Right lobe of liver (tissue), 4 donors: ENCODE measurements around the gene TRMT5.

ENCODE experiments used
- POLR2A ChIP-seq: fragments of 450-650 bp; IDR thresholded peaks from one replicate; pipeline ENCODE4 v1.6.1; 2017; ENCODE audit warnings: antibody characterized with exemption, mild to moderate bottlenecking
- TF ChIP-seq, protein P1 (sequence below), 4 donors: fragments of 200-600 bp in 3 of 4; fragments of 450-650 bp in 1 of 4; IDR thresholded peaks; one replicate each; pipeline versions ENCODE4 v1.5.1 to v1.8.0; 2016 to 2022; ENCODE audit warnings: antibody characterized with exemption in 4 of 4, mild to moderate bottlenecking in 2 of 4
- donor health status: DM: no; HTN: no; CAD: no.
- donor health status: DM: no; HTN: no; CAD: no.
- donor health status: DM: no; HTN: yes; CAD: no.

DNA sequence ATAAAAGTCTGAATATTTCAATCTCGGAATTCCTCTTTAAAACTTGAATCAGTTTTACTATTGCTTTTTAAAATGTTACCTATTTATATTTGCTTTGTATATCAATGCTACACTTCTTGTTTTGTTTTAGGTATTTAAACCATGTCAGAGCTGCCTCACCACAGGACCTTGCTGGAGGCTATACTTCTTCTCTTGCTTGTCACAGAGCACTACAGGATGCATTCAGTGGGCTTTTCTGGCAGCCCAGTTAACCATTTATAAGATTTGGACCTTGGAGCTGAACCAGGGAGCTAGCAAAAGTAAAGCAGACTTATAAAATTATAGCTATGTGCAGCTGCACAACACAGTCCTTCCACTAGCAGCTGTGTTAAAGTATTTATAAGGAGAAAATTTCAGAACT is 12.8 kb downstream of the TRMT5 start:
- TF ChIP-seq, protein P1, sequence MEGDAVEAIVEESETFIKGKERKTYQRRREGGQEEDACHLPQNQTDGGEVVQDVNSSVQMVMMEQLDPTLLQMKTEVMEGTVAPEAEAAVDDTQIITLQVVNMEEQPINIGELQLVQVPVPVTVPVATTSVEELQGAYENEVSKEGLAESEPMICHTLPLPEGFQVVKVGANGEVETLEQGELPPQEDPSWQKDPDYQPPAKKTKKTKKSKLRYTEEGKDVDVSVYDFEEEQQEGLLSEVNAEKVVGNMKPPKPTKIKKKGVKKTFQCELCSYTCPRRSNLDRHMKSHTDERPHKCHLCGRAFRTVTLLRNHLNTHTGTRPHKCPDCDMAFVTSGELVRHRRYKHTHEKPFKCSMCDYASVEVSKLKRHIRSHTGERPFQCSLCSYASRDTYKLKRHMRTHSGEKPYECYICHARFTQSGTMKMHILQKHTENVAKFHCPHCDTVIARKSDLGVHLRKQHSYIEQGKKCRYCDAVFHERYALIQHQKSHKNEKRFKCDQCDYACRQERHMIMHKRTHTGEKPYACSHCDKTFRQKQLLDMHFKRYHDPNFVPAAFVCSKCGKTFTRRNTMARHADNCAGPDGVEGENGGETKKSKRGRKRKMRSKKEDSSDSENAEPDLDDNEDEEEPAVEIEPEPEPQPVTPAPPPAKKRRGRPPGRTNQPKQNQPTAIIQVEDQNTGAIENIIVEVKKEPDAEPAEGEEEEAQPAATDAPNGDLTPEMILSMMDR (IDR thresholded peaks at IDR 0.05): no peak
- TF ChIP-seq POLR2A: no peak
